Kidney epithelial cell (primary cell): ENCODE data around the gene AKNA. TPM values are rescaled to one million over a fixed set of nuclear protein-coding genes. Genes with fewer than 3 reads are reported as not detected.

ENCODE experiments used
- DNase-seq: peaks from one replicate; pipeline ENCODE4 v3.0.0-alpha.2; 2010; ENCODE audit warnings: low read depth
- H3K27me3 ChIP-seq: 2 replicates; pipeline ENCODE4 v1.6.0; 2011; ENCODE audit warnings: low read length; ENCODE audit not compliant: control insufficient read depth, insufficient read depth
- H3K36me3 ChIP-seq: 2 replicates; pipeline ENCODE4 v1.5.1; 2011; ENCODE audit warnings: low read length; ENCODE audit not compliant: control insufficient read depth, insufficient read depth
- H3K4me3 ChIP-seq: 2 replicates; pipeline ENCODE4 v1.5.1; 2011; ENCODE audit warnings: low read depth, mild to moderate bottlenecking, control low read depth, low read length
- total RNA-seq: library from RNA; depleted of rRNA; stranded (reverse); fragments of >200 nt; gene quantifications from 2 replicates; pipeline ENCODE4 v1.2.3, GENCODE V29; 2015
- TF ChIP-seq, protein P1 (sequence below): IDR thresholded peaks from 2 replicates; pipeline ENCODE4 v1.5.1; 2011; ENCODE audit warnings: mild to moderate bottlenecking, moderate library complexity, low read length, control low read depth, inconsistent platforms; ENCODE audit not compliant: insufficient read depth, poor library complexity, severe bottlenecking

AKNA gene
- total RNA-seq, 1 donor from 2014 or later: 34.6 TPM

DNA sequence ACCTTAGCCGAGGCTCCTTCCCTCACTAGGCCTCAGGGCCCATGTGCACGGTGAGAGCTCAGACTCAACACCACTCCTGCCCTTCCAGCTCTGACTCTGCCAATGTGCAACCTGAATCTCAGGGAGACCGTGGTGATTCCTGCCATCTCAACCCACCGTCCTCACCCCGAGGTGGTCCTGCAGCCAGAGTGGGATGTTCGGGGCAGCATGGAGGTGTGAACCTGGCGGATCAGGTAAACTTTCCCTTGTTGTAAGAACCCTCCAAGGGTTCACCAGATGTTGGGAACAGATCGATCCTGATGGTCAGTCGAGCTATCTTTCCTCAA is 538 bp upstream of the AKNA start:
- TF ChIP-seq, protein P1, sequence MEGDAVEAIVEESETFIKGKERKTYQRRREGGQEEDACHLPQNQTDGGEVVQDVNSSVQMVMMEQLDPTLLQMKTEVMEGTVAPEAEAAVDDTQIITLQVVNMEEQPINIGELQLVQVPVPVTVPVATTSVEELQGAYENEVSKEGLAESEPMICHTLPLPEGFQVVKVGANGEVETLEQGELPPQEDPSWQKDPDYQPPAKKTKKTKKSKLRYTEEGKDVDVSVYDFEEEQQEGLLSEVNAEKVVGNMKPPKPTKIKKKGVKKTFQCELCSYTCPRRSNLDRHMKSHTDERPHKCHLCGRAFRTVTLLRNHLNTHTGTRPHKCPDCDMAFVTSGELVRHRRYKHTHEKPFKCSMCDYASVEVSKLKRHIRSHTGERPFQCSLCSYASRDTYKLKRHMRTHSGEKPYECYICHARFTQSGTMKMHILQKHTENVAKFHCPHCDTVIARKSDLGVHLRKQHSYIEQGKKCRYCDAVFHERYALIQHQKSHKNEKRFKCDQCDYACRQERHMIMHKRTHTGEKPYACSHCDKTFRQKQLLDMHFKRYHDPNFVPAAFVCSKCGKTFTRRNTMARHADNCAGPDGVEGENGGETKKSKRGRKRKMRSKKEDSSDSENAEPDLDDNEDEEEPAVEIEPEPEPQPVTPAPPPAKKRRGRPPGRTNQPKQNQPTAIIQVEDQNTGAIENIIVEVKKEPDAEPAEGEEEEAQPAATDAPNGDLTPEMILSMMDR: no peak
- no peaks in the 10 kb centered on the region for H3K36me3 ChIP-seq
- no peaks in the 10 kb centered on the region for H3K27me3 ChIP-seq
- no peak overlapping the region for H3K4me3 ChIP-seq
- DNase-seq: no peak

DNA sequence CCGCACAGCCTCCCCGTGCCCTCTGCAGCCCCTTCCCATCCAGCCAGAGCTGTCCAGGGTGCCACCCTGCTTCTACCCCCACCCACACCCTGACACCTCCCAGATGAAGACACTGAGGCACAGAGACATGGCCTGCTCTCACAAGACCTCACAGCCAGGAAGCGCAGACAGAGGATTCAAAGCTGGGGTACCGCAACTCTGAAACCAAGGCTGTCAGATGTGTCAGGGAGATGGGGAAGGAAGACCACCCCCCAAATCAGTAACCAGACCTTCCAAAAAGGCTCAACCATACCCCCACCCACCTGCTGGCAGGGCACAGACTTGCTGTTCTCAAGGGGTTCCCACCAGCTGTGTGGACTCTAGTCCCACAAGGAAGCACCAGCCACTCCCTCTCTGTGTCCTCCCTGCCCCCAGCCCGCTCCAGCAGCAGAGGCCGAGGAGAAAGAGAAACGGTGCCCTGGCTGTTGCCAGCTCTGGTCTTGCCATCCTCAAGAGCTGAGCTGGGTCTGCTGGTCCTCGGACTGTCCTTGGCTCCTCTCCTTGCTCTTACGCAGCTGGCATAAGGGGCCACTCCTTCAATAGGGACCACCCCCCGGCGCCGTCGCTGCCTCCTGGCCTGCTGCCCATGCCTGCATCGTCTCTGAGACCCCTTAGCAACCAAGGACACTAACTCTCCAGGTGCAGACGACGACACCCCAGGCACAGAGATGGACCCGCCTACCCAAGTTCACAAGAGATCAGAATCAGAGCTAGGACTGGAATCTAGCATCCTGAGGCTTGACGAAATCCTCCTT is 699 bp downstream of the AKNA start:
- H3K4me3 ChIP-seq: peak overlapping the region; percentile 58
- no peak for DNase-seq
- TF ChIP-seq, protein P1: no peak
- no peaks in the 10 kb centered on the region for H3K36me3 ChIP-seq
- no peaks in the 10 kb centered on the region for H3K27me3 ChIP-seq

DNA sequence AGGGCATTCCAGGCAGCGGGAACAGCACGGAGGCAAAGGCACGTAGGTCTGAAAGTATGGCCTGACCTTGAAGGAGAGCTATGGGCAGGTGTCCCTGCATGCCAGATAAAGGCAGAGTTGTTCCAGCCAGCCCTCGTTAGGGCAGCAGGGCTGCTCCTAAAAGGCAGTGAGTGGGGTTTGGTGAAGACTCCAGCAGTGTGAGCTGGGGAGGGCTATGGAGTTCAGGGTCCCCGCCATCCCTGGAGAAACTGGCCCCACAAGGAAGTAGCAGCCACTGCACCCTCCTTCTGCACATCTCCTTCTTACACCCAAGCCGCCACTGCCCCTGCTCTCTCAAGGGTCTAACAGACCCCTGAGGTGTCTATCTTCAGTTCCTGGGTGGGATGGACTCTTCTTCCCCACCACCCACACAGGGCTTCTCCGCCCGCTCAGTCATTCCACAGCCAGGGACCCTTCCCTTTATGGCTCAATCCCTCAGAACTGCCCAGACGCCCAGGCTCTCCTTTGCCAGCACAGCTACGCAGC is 1.4 kb downstream of the AKNA start:
- Histone ChIP-seq H3K27me3 (no peaks in the 10 kb centered on the region), H3K4me3 (peak overlapping the region; percentile 58), H3K36me3 (no peaks in the 10 kb centered on the region)
- no peak for DNase-seq
- TF ChIP-seq, protein P1: no peak

DNA sequence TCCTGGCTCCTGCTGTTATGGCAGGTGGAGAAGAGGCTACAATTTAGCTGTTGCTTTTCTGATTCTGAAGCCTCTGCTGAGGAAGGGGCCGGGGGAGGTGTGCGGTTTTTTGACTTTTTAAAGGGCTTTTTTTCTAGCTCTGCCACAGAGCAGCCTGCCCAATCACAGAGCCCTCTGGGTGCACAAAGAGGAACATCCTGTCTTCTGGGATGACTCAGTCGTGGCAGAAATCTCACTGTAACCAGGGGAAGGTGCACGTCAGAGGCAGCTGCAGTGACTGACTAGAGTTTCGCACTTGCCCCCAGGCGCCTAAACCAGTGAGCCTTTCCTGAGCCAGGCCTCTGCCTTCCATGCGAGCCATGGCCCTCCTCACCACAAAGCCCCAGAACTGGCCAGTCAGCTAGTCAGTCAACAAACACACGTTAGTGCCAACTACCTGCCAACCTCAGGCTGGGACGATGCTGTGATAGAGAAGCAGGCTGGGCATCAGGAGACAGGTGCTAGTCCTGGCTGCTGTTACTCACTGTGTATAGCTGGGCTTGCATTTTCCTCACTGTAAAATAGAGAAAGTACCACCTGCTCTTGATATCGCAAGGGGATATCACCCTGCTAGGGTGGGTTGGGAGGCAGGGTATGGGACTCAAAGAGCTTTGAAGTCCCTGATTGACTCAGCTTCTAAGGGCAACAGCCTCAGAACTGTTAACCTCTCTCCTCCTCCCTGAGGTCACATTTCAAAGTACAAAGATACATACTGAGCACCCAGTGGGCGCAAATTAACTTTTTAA is 2.2 kb downstream of the AKNA start:
- Histone ChIP-seq H3K27me3 (no peaks in the 10 kb centered on the region), H3K4me3 (peak overlapping the region; percentile 58), H3K36me3 (no peaks in the 10 kb centered on the region)
- peak; percentile 77 for DNase-seq
- TF ChIP-seq, protein P1: no peak

DNA sequence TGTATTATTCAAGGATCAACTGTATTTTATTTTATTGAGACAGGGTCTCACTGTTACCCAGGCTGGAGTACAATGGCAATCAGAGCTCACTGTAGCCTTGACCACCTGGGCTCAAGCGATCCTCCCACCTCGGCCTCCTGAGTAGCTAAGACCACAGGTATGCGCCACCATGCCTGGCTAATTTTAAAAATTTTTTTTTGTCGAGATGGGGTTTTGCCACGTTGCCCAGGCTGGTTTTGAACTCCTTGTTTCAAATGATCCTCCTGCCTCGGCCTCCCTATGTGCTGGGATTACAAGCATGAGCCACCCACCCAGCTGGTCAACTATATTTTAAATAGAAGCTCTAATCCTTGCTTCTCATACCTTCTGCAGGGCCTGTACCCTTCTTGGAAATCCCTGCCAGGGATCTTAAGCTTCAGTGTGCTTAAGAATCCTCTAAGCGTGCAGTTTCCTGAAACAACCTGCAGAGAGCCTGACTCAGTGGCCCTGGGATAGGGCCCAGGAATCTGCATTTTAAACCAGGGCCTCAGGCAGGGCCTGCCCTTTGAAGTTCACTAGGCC is 2.9 kb downstream of the AKNA start:
- DNase-seq: no peak
- no peak overlapping the region for H3K4me3 ChIP-seq
- TF ChIP-seq, protein P1: no peak
- H3K27me3 ChIP-seq: no peaks in the 10 kb centered on the region
- no peaks in the 10 kb centered on the region for H3K36me3 ChIP-seq
